Measurements from ENCODE around the gene DCAF17. TPM values are rescaled to one million over a fixed set of nuclear protein-coding genes. Genes with fewer than 3 reads are reported as not detected.

The DCAF17 gene
- total RNA-seq, 1 experiment from 2014 or later: 11.1 TPM

DNA sequence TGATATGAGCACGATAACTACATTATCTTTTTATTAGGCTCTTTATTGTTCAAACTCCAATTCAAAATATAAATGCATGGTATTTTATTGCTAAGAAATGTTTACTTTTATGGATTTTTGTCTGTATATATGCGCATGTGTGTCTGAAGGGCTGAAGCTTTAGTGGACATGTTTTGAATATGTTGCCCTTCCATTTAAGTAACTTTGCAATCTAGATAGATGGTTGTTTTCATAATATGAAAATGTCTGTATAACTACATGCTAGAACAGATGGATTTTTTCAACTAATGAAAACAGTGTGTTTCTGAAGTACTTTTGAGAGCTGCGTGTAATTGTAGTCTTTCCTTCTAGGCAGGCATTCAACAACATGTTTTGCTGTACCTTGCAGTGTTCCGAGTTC is 18.7 kb downstream of the DCAF17 start:
- H3K36me3 ChIP-seq (ENCODE audit: low read depth, low read length): peaks cover 14% of the 10 kb centered on the region
- no peaks in the 10 kb centered on the region for H3K27me3 ChIP-seq (ENCODE audit: low read length)
- H3K27ac ChIP-seq (ENCODE audit: low read length): no peak overlapping the region
- H3K9ac ChIP-seq (ENCODE audit: low read length): no peak overlapping the region
- H3K79me2 ChIP-seq (ENCODE audit: low read length): no peaks in the 10 kb centered on the region
- DNase-seq: no peak
- H2AFZ ChIP-seq (ENCODE audit: low read length): no peak overlapping the region
- intact Hi-C loops (cut with micrococcal nuclease): no loop called here
- H3F3A ChIP-seq (ENCODE audit: low read length, unreplicated experiment): no peaks in the 10 kb centered on the region
- no peak overlapping the region for H3K4me3 ChIP-seq (ENCODE audit: low read length)
- H3K4me1 ChIP-seq (ENCODE audit: insufficient read depth, low read length): no peaks in the 10 kb centered on the region
- no peaks in the 10 kb centered on the region for H3K9me2 ChIP-seq (replicated peaks; ENCODE audit: low read length)
- no peak for ATAC-seq
- no peak overlapping the region for H3K4me2 ChIP-seq (ENCODE audit: low read length)
- no peaks in the 10 kb centered on the region for H4K20me1 ChIP-seq (ENCODE audit: low read length)
- no peaks in the 10 kb centered on the region for H3K9me3 ChIP-seq (ENCODE audit: low read length)
- ChIA-PET POLR2A (ENCODE audit: unreplicated experiment) (interaction anchor here (0.6 kb wide), 1 partner anchor 151 kb away, joined by 3 read pairs; no protein-coding TSS in a partner anchor), CTCF (no interaction called here)
- TF ChIP-seq EZH2phosphoT487 (IDR thresholded peaks at IDR 0.05; ENCODE audit: borderline replicate concordance, low read length): no peak
- no peak for TF ChIP-seq EZH2 (IDR thresholded peaks at IDR 0.05; ENCODE audit: low read length, unreplicated experiment)
- no peak for TF ChIP-seq CTCF (conservative IDR thresholded peaks at IDR 0.05; ENCODE audit: low read depth, low read length)
- no TSS peak for BruUV-seq (replicated peaks)

DNA sequence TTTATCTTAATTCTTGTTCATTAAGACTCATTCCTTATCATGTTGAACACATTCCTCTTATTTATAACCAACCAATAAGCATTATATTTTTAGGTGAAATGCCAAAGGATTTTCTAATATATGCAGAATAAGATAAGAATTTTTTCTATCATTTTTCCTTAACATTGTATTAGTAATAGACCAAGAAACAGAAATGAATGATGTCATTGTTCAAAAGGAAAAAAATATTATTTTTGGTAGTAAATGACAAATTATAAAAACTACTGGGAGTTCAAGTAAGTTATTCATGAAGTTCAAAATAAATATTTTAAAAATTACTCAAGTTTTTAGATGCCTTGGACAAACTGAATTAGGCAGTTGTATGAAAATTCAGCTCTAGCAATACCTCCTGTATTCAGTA is 25.5 kb downstream of the DCAF17 start:
- DNase-seq (no peak), ATAC-seq (no peak)
- no TSS peak for BruUV-seq (replicated peaks)
- TF ChIP-seq EZH2 (IDR thresholded peaks at IDR 0.05; ENCODE audit: low read length, unreplicated experiment): no peak
- TF ChIP-seq CTCF (conservative IDR thresholded peaks at IDR 0.05; ENCODE audit: low read depth, low read length): no peak
- TF ChIP-seq EZH2phosphoT487 (IDR thresholded peaks at IDR 0.05; ENCODE audit: borderline replicate concordance, low read length): no peak
- H4K20me1 ChIP-seq (ENCODE audit: low read length): no peaks in the 10 kb centered on the region
- no peak overlapping the region for H3K27ac ChIP-seq (ENCODE audit: low read length)
- H3K4me1 ChIP-seq (ENCODE audit: insufficient read depth, low read length): no peaks in the 10 kb centered on the region
- no peak overlapping the region for H3K4me3 ChIP-seq (ENCODE audit: low read length)
- no peak overlapping the region for H2AFZ ChIP-seq (ENCODE audit: low read length)
- H3K9me2 ChIP-seq (replicated peaks; ENCODE audit: low read length): no peaks in the 10 kb centered on the region
- no peaks in the 10 kb centered on the region for H3K27me3 ChIP-seq (ENCODE audit: low read length)
- H3K4me2 ChIP-seq (ENCODE audit: low read length): no peak overlapping the region
- H3K9me3 ChIP-seq (ENCODE audit: low read length): no peaks in the 10 kb centered on the region
- H3K9ac ChIP-seq (ENCODE audit: low read length): no peak overlapping the region
- ChIA-PET CTCF (no interaction called here), POLR2A (ENCODE audit: unreplicated experiment) (no interaction called here)
- peaks cover 5% of the 10 kb centered on the region for H3F3A ChIP-seq (ENCODE audit: low read length, unreplicated experiment)
- H3K79me2 ChIP-seq (ENCODE audit: low read length): no peaks in the 10 kb centered on the region
- intact Hi-C loops (cut with micrococcal nuclease): no loop called here
- peaks cover 28% of the 10 kb centered on the region for H3K36me3 ChIP-seq (ENCODE audit: low read depth, low read length)

- ATAC-seq: no peak
- H3K9me3 ChIP-seq (ENCODE audit: low read length): no peaks in the 10 kb centered on the region
- no peaks in the 10 kb centered on the region for H3K27me3 ChIP-seq (ENCODE audit: low read length)
- H3K4me3 ChIP-seq (ENCODE audit: low read length): no peak overlapping the region
- no peak overlapping the region for H3K4me2 ChIP-seq (ENCODE audit: low read length)
- H3K9ac ChIP-seq (ENCODE audit: low read length): no peak overlapping the region
- ChIA-PET POLR2A (ENCODE audit: unreplicated experiment) (no interaction called here), CTCF (no interaction called here)
- H3F3A ChIP-seq (ENCODE audit: low read length, unreplicated experiment): peaks cover 5% of the 10 kb centered on the region
- H3K4me1 ChIP-seq (ENCODE audit: insufficient read depth, low read length): no peaks in the 10 kb centered on the region
- H3K79me2 ChIP-seq (ENCODE audit: low read length): no peaks in the 10 kb centered on the region
- H2AFZ ChIP-seq (ENCODE audit: low read length): no peak overlapping the region
- no peak for TF ChIP-seq CTCF (conservative IDR thresholded peaks at IDR 0.05; ENCODE audit: low read depth, low read length)
- TF ChIP-seq EZH2phosphoT487 (IDR thresholded peaks at IDR 0.05; ENCODE audit: borderline replicate concordance, low read length): no peak
- TF ChIP-seq EZH2 (IDR thresholded peaks at IDR 0.05; ENCODE audit: low read length, unreplicated experiment): no peak
- H3K9me2 ChIP-seq (replicated peaks; ENCODE audit: low read length): no peaks in the 10 kb centered on the region
- BruUV-seq (replicated peaks): no TSS peak
- no peak overlapping the region for H3K27ac ChIP-seq (ENCODE audit: low read length)
- no peak for DNase-seq
- H3K36me3 ChIP-seq (ENCODE audit: low read depth, low read length): peaks cover 28% of the 10 kb centered on the region
- H4K20me1 ChIP-seq (ENCODE audit: low read length): no peaks in the 10 kb centered on the region
- intact Hi-C loops (cut with micrococcal nuclease): no loop called here
These were observed 26.5 kb downstream of the DCAF17 start for GRCh38 chr2:171460537-171460936.

Measured in PC-3 (cell line).